Activated CD4-positive, alpha-beta memory T cell treated with anti-CD3 and anti-CD28 coated beads, Interleukin-2, amount 10 ng/mL, durations not matched to agents 7 days and 5 days (primary cell): ENCODE data around the gene CIT. TPM values are rescaled to one million over a fixed set of nuclear protein-coding genes. Genes with fewer than 3 reads are reported as not detected.

ENCODE experiments used
- CTCF ChIA-PET: fragments of 350-600 bp; sonication (Branson Sonifier 250); formaldehyde crosslinking; loops from one replicate; lab custom pipeline; 2021; ENCODE audit warnings: antibody characterized with exemption, inconsistent platforms; lab: Charles Lee
- POLR2A ChIA-PET: fragments of 350-600 bp; sonication (Branson Sonifier 250); formaldehyde crosslinking; loops from one replicate; lab custom pipeline; 2021; ENCODE audit warnings: antibody characterized with exemption; lab: Charles Lee
- DNase-seq: peaks from one replicate; pipeline ENCODE4 v3.0.0-alpha.2; 2020
- H3K27ac Mint-ChIP-seq: one replicate; pipeline ENCODE4 v1.8.0; 2021; ENCODE audit warnings: mild to moderate bottlenecking, mixed read lengths
- H3K27me3 Mint-ChIP-seq: one replicate; pipeline ENCODE4 v1.8.0; 2021; ENCODE audit warnings: mixed read lengths
- H3K36me3 Mint-ChIP-seq: one replicate; pipeline ENCODE4 v1.8.0; 2021; ENCODE audit warnings: low read depth, mixed read lengths
- H3K4me1 Mint-ChIP-seq: one replicate; pipeline ENCODE4 v1.8.0; 2021; ENCODE audit warnings: mixed read lengths
- H3K4me3 Mint-ChIP-seq: one replicate; pipeline ENCODE4 v1.8.0; 2021; ENCODE audit warnings: mild to moderate bottlenecking, mixed read lengths
- H3K9me3 Mint-ChIP-seq: one replicate; pipeline ENCODE4 v1.8.0; 2021; ENCODE audit warnings: mixed read lengths
- total RNA-seq, 2 experiments: library from RNA; stranded (reverse); gene quantifications; one replicate each; pipeline ENCODE4 v1.2.3, GENCODE V29; 2021

CIT gene
- total RNA-seq, 2 experiments from 2014 or later = 92.8 to 100 TPM

- peaks cover 58% of the 10 kb centered on the region for H3K36me3 Mint-ChIP-seq
- H3K4me3 Mint-ChIP-seq = no peak overlapping the region
These were observed 68.1 kb downstream of the CIT start for GRCh38 chr12:119809023-119809422.

GRCh38 chr12:119808441-119808840 is 68.7 kb downstream of the CIT start:
- Mint-ChIP-seq H3K27ac (no peak overlapping the region), H3K9me3 (no peaks in the 10 kb centered on the region), H3K4me1 (peaks cover 13% of the 10 kb centered on the region), H3K27me3 (no peaks in the 10 kb centered on the region), H3K4me3 (no peak overlapping the region), H3K36me3 (peaks cover 53% of the 10 kb centered on the region)
- CTCF ChIA-PET = no interaction called here
- POLR2A ChIA-PET = no interaction called here
- DNase-seq = no peak

More at GRCh38 chr12:119809023-119809422, 68.1 kb downstream of the CIT start:
- Mint-ChIP-seq H3K27me3 (no peaks in the 10 kb centered on the region), H3K9me3 (no peaks in the 10 kb centered on the region), H3K4me1 (peaks cover 13% of the 10 kb centered on the region), H3K27ac (no peak overlapping the region)
- POLR2A ChIA-PET = no interaction called here
- CTCF ChIA-PET = no interaction called here
- DNase-seq = no peak

- no peaks in the 10 kb centered on the region for H3K9me3 Mint-ChIP-seq
- H3K4me3 Mint-ChIP-seq = no peak overlapping the region
- no peak for DNase-seq
- no peaks in the 10 kb centered on the region for H3K27me3 Mint-ChIP-seq
- CTCF ChIA-PET = no interaction called here
- peaks cover 13% of the 10 kb centered on the region for H3K4me1 Mint-ChIP-seq
- POLR2A ChIA-PET = no interaction called here
- no peak overlapping the region for H3K27ac Mint-ChIP-seq
- peaks cover 50% of the 10 kb centered on the region for H3K36me3 Mint-ChIP-seq
These were observed 69.7 kb downstream of the CIT start for GRCh38 chr12:119807380-119807779.

- ChIA-PET CTCF (interaction anchor here (0.6 kb wide), 1 partner anchor 135 kb away, joined by 5 read pairs; no protein-coding TSS in a partner anchor), POLR2A (no interaction called here)
- Mint-ChIP-seq H3K27ac (no peak overlapping the region), H3K27me3 (no peaks in the 10 kb centered on the region), H3K4me3 (no peak overlapping the region), H3K9me3 (no peaks in the 10 kb centered on the region), H3K4me1 (peaks cover 5% of the 10 kb centered on the region), H3K36me3 (peaks cover 39% of the 10 kb centered on the region)
- DNase-seq = no peak
These were observed 73.0 kb downstream of the CIT start for GRCh38 chr12:119804011-119804641.

- no peak overlapping the region for H3K4me3 Mint-ChIP-seq
- H3K4me1 Mint-ChIP-seq = no peaks in the 10 kb centered on the region
- H3K27ac Mint-ChIP-seq = no peak overlapping the region
- no peaks in the 10 kb centered on the region for H3K9me3 Mint-ChIP-seq
- ChIA-PET POLR2A (no interaction called here), CTCF (no interaction called here)
- peaks cover 32% of the 10 kb centered on the region for H3K36me3 Mint-ChIP-seq
- no peaks in the 10 kb centered on the region for H3K27me3 Mint-ChIP-seq
- DNase-seq = no peak
These were observed 73.7 kb downstream of the CIT start for GRCh38 chr12:119803381-119803791.

GRCh38 chr12:119802472-119802871 is 74.6 kb downstream of the CIT start:
- no peaks in the 10 kb centered on the region for H3K27me3 Mint-ChIP-seq
- H3K4me1 Mint-ChIP-seq = no peaks in the 10 kb centered on the region
- H3K36me3 Mint-ChIP-seq = peaks cover 26% of the 10 kb centered on the region
- ChIA-PET CTCF (no interaction called here), POLR2A (no interaction called here)
- H3K27ac Mint-ChIP-seq = no peak overlapping the region
- no peak overlapping the region for H3K4me3 Mint-ChIP-seq
- DNase-seq = no peak
- H3K9me3 Mint-ChIP-seq = no peaks in the 10 kb centered on the region

GRCh38 chr12:119797090-119797489 is 80.0 kb downstream of the CIT start:
- no peak for DNase-seq
- no peaks in the 10 kb centered on the region for H3K9me3 Mint-ChIP-seq
- H3K27ac Mint-ChIP-seq = no peak overlapping the region
- POLR2A ChIA-PET = no interaction called here
- CTCF ChIA-PET = no interaction called here
- H3K27me3 Mint-ChIP-seq = no peaks in the 10 kb centered on the region
- H3K4me1 Mint-ChIP-seq = no peaks in the 10 kb centered on the region
- peaks cover 28% of the 10 kb centered on the region for H3K36me3 Mint-ChIP-seq
- H3K4me3 Mint-ChIP-seq = no peak overlapping the region

- H3K4me1 Mint-ChIP-seq = no peaks in the 10 kb centered on the region
- H3K27ac Mint-ChIP-seq = no peak overlapping the region
- H3K27me3 Mint-ChIP-seq = no peaks in the 10 kb centered on the region
- ChIA-PET POLR2A (no interaction called here), CTCF (no interaction called here)
- no peak for DNase-seq
- H3K9me3 Mint-ChIP-seq = no peaks in the 10 kb centered on the region
- H3K4me3 Mint-ChIP-seq = no peak overlapping the region
- peaks cover 26% of the 10 kb centered on the region for H3K36me3 Mint-ChIP-seq
These were observed 80.8 kb downstream of the CIT start for GRCh38 chr12:119796292-119796691.

GRCh38 chr12:119791453-119791852 is 85.7 kb downstream of the CIT start:
- H3K27ac Mint-ChIP-seq = no peak overlapping the region
- CTCF ChIA-PET = interaction anchor here (2.4 kb wide), 1 partner anchor 11 kb away, joined by 6 read pairs; no protein-coding TSS in a partner anchor
- peaks cover 33% of the 10 kb centered on the region for H3K36me3 Mint-ChIP-seq
- no peak overlapping the region for H3K4me3 Mint-ChIP-seq
- no peaks in the 10 kb centered on the region for H3K4me1 Mint-ChIP-seq
- H3K9me3 Mint-ChIP-seq = no peaks in the 10 kb centered on the region
- DNase-seq = no peak
- POLR2A ChIA-PET = no interaction called here
- no peaks in the 10 kb centered on the region for H3K27me3 Mint-ChIP-seq

- ChIA-PET POLR2A (no interaction called here), CTCF (no interaction called here)
- Mint-ChIP-seq H3K4me3 (no peak overlapping the region), H3K9me3 (no peaks in the 10 kb centered on the region), H3K27ac (no peak overlapping the region), H3K4me1 (peaks cover 7% of the 10 kb centered on the region), H3K27me3 (no peaks in the 10 kb centered on the region), H3K36me3 (peaks cover 48% of the 10 kb centered on the region)
- DNase-seq = no peak
These were observed 88.3 kb downstream of the CIT start for GRCh38 chr12:119788786-119789185.

- Mint-ChIP-seq H3K4me3 (no peak overlapping the region), H3K27me3 (no peaks in the 10 kb centered on the region), H3K27ac (no peak overlapping the region), H3K36me3 (peaks cover 54% of the 10 kb centered on the region), H3K4me1 (peaks cover 13% of the 10 kb centered on the region), H3K9me3 (no peaks in the 10 kb centered on the region)
- CTCF ChIA-PET = no interaction called here
- POLR2A ChIA-PET = no interaction called here
- DNase-seq = no peak
These were observed 90.6 kb downstream of the CIT start for GRCh38 chr12:119786539-119786938.

GRCh38 chr12:119784673-119785072 is 92.4 kb downstream of the CIT start:
- no peak for DNase-seq
- CTCF ChIA-PET = no interaction called here
- peak overlapping the region; percentile 52 for H3K27ac Mint-ChIP-seq
- H3K9me3 Mint-ChIP-seq = no peaks in the 10 kb centered on the region
- POLR2A ChIA-PET = no interaction called here
- no peaks in the 10 kb centered on the region for H3K27me3 Mint-ChIP-seq
- H3K36me3 Mint-ChIP-seq = peaks cover 68% of the 10 kb centered on the region
- no peak overlapping the region for H3K4me3 Mint-ChIP-seq
- H3K4me1 Mint-ChIP-seq = peaks cover 13% of the 10 kb centered on the region

- Mint-ChIP-seq H3K9me3 (no peaks in the 10 kb centered on the region), H3K4me1 (peaks cover 13% of the 10 kb centered on the region), H3K36me3 (peaks cover 72% of the 10 kb centered on the region), H3K4me3 (no peak overlapping the region), H3K27me3 (no peaks in the 10 kb centered on the region), H3K27ac (peak overlapping the region; percentile 52)
- POLR2A ChIA-PET = no interaction called here
- CTCF ChIA-PET = no interaction called here
- DNase-seq = no peak
These were observed 93.3 kb downstream of the CIT start for GRCh38 chr12:119783787-119784186.

GRCh38 chr12:119781804-119782203 is 95.3 kb downstream of the CIT start:
- ChIA-PET POLR2A (no interaction called here), CTCF (interaction anchor here (1.0 kb wide), 2 partner anchors 16 to 59 kb away, joined by 3 read pairs; no protein-coding TSS in a partner anchor)
- no peaks in the 10 kb centered on the region for H3K9me3 Mint-ChIP-seq
- peaks cover 13% of the 10 kb centered on the region for H3K4me1 Mint-ChIP-seq
- no peak overlapping the region for H3K27ac Mint-ChIP-seq
- H3K36me3 Mint-ChIP-seq = peaks cover 71% of the 10 kb centered on the region
- H3K27me3 Mint-ChIP-seq = no peaks in the 10 kb centered on the region
- no peak overlapping the region for H3K4me3 Mint-ChIP-seq
- DNase-seq = no peak
